Suprapubic skin (tissue), 3 donors: ENCODE data around the gene TET3.

Experiments used
- EP300 ChIP-seq: sonication (generic); formaldehyde crosslinking; IDR thresholded peaks from one replicate; pipeline ENCODE4 v1.6.1; 2017; ENCODE audit warnings: antibody characterized with exemption
- POLR2A ChIP-seq, 2 donors: fragments of 450-650 bp; IDR thresholded peaks; one replicate each; pipeline ENCODE4 v1.6.1; 2017; ENCODE audit warnings: antibody characterized with exemption in 2 of 2, mild to moderate bottlenecking in 2 of 2, moderate library complexity in 2 of 2
- TF ChIP-seq, protein P1 (sequence below), 2 donors: fragments of 200-600 bp in 1 of 2; fragments of 450-650 bp in 1 of 2; sonication (generic) in 1 of 2; IDR thresholded peaks; one replicate each; pipeline ENCODE4 v1.5.1; 2016 to 2019; ENCODE audit warnings: antibody characterized with exemption in 2 of 2, mild to moderate bottlenecking in 1 of 2, moderate library complexity in 1 of 2

DNA sequence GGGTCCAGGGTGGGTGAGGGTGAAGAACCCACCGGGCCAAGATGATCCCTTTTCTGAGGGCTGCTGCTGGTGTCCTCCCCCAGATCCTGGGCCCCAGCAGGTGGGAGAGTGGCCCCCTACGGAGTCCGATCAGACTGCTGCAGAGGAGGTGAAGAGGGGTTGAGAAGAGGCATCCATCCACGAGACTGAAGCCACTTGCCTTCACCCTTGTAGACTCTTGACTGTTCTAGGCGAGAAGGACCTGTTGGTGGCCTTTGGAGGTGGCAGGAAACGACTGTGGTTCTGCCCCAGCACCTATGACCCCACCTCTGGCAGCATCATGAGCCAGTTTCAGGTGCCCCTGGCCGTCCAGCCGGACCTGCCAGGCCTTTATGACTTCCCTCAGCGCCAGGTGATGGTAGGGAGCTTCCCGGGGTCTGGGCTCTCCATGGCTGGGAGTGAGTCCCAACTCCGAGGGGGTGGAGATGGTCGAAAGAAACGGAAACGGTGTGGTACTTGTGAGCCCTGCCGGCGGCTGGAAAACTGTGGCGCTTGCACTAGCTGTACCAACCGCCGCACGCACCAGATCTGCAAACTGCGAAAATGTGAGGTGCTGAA lies 1.5 kb downstream of the TET3 start:
- TF ChIP-seq, protein P1, sequence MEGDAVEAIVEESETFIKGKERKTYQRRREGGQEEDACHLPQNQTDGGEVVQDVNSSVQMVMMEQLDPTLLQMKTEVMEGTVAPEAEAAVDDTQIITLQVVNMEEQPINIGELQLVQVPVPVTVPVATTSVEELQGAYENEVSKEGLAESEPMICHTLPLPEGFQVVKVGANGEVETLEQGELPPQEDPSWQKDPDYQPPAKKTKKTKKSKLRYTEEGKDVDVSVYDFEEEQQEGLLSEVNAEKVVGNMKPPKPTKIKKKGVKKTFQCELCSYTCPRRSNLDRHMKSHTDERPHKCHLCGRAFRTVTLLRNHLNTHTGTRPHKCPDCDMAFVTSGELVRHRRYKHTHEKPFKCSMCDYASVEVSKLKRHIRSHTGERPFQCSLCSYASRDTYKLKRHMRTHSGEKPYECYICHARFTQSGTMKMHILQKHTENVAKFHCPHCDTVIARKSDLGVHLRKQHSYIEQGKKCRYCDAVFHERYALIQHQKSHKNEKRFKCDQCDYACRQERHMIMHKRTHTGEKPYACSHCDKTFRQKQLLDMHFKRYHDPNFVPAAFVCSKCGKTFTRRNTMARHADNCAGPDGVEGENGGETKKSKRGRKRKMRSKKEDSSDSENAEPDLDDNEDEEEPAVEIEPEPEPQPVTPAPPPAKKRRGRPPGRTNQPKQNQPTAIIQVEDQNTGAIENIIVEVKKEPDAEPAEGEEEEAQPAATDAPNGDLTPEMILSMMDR (IDR thresholded peaks at IDR 0.05), result no peak
- no peak for TF ChIP-seq EP300
- no peak for TF ChIP-seq POLR2A (IDR thresholded peaks at IDR 0.05)
